ENCODE measurements around the gene GAS2L2. TPM values are rescaled to one million over a fixed set of nuclear protein-coding genes. Genes with fewer than 3 reads are reported as not detected.

Gene GAS2L2
- 0.44 TPM in 1 of 2 replicates, not detected in the other for total RNA-seq

GRCh38 chr17:35752945-35753764 is at the start of gene GAS2L2:
Gene GAS2L2 (minus strand): TSS chr17:35753239. CDS start chr17:35752850, 389 bp downstream.

GRCh38 chr17:35795007-35795870 is 42.2 kb upstream of the GAS2L2 start, which contains the start of gene MMP28:
Gene MMP28 (minus strand): TSS chr17:35795641. CDS start chr17:35795377, 264 bp downstream.

GRCh38 chr17:35760587-35760986 is 7.5 kb upstream of the GAS2L2 start, which contains the start of gene C17orf50:
Gene C17orf50 (plus strand): TSS chr17:35760887. CDS start chr17:35760942, 55 bp downstream.

GRCh38 chr17:35731239-35731916 is 21.7 kb downstream of the GAS2L2 start, which contains the start of gene RASL10B:
Gene RASL10B (plus strand): TSS chr17:35731639. CDS start chr17:35735185, 3,546 bp downstream.

Other genes with a start within 250 kb of the GAS2L2 start
- 0.05 and 0.37 TPM in 2 replicates for gene SLFN12L, start 215.6 kb downstream of the GAS2L2 start, total RNA-seq
- not detected in 2 replicates for gene SLFN14, start 192.4 kb downstream of the GAS2L2 start, total RNA-seq
- gene PEX12, start 174.7 kb downstream of the GAS2L2 start, total RNA-seq, result 7.6 TPM in 2 replicates
- 80.6 and 81.1 TPM in 2 replicates for gene AP2B1, start 165.9 kb downstream of the GAS2L2 start, total RNA-seq
- 2.4 and 2.6 TPM in 2 replicates for gene RASL10B, start 21.6 kb downstream of the GAS2L2 start, total RNA-seq
- gene C17orf50, start 7.6 kb upstream of the GAS2L2 start, total RNA-seq, result not detected in 2 replicates
- 0.68 and 1.7 TPM in 2 replicates for gene MMP28, start 42.4 kb upstream of the GAS2L2 start, total RNA-seq
- gene TAF15, start 56.2 kb upstream of the GAS2L2 start, total RNA-seq, result 26.6 and 28.9 TPM in 2 replicates
- not detected in 2 replicates for gene HEATR9, start 115.7 kb upstream of the GAS2L2 start, total RNA-seq
- gene CCL5, start 127.1 kb upstream of the GAS2L2 start, total RNA-seq, result not detected in 2 replicates
- gene RDM1, start 177.5 kb upstream of the GAS2L2 start, total RNA-seq, result 1.1 TPM in 1 of 2 replicates, not detected in the other
- not detected in 2 replicates for gene LYZL6, start 190.5 kb upstream of the GAS2L2 start, total RNA-seq
- not detected in 2 replicates for gene CCL16, start 228.3 kb upstream of the GAS2L2 start, total RNA-seq
- gene CCL14, start 233.5 kb upstream of the GAS2L2 start, total RNA-seq, result 1.5 and 7.8 TPM in 2 replicates
- gene CCL15, start 248.3 kb upstream of the GAS2L2 start, total RNA-seq, result not detected in 2 replicates

All from cardiac ventricle fibroblast (primary cell).